SK-N-SH (cell line): ENCODE results near the gene MACROH2A2.

Source experiments
- EP300 ChIP-seq, 2 experiments: IDR thresholded peaks; 2 replicates each; pipeline versions ENCODE4 v1.4.0 to v1.6.1; 2012; ENCODE audit warnings: borderline replicate concordance in 1 of 2, low read depth in 1 of 2, low read length in 1 of 2
- EZH2phosphoT487 ChIP-seq: fragments of 200-600 bp; sonication (generic); IDR thresholded peaks from 2 replicates; pipeline ENCODE4 v1.6.1; 2017; ENCODE audit warnings: low read depth, mixed run types, mild to moderate bottlenecking, antibody characterized with exemption, moderate library complexity, borderline replicate concordance
- GABPA ChIP-seq: IDR thresholded peaks from 2 replicates; pipeline ENCODE4 v1.4.0; 2012; ENCODE audit warnings: low read depth, mild to moderate bottlenecking
- GATA2 ChIP-seq: sonication (generic); formaldehyde crosslinking; IDR thresholded peaks from 2 replicates; pipeline ENCODE4 v1.5.0; 2020; ENCODE audit warnings: mild to moderate bottlenecking, missing genetic modification reagents
- MXI1 ChIP-seq: IDR thresholded peaks from 2 replicates; pipeline ENCODE4 v1.6.1; 2012; ENCODE audit warnings: mild to moderate bottlenecking, low read depth, low read length, improper control_type of control experiment
- POLR2AphosphoS5 ChIP-seq: IDR thresholded peaks from 2 replicates; pipeline ENCODE4 v1.6.1; 2012; ENCODE audit warnings: low read depth, low read length
- RAD21 ChIP-seq: IDR thresholded peaks from 2 replicates; pipeline ENCODE4 v1.6.1; 2012; ENCODE audit warnings: mild to moderate bottlenecking, low read length
- RCOR1 ChIP-seq: fragments of 150-350 bp; IDR thresholded peaks from 2 replicates; pipeline ENCODE4 v1.6.1; 2017; ENCODE audit warnings: antibody characterized with exemption, low read length
- TF ChIP-seq, protein P1 (sequence below): fragments of 200-600 bp; sonication (generic); IDR thresholded peaks from 2 replicates; pipeline ENCODE4 v1.6.1; 2017; ENCODE audit warnings: antibody characterized with exemption, mild to moderate bottlenecking, moderate library complexity
- TF ChIP-seq, protein P2 (sequence below): IDR thresholded peaks from 2 replicates; pipeline ENCODE4 v1.4.0; 2012; ENCODE audit warnings: low read depth

DNA sequence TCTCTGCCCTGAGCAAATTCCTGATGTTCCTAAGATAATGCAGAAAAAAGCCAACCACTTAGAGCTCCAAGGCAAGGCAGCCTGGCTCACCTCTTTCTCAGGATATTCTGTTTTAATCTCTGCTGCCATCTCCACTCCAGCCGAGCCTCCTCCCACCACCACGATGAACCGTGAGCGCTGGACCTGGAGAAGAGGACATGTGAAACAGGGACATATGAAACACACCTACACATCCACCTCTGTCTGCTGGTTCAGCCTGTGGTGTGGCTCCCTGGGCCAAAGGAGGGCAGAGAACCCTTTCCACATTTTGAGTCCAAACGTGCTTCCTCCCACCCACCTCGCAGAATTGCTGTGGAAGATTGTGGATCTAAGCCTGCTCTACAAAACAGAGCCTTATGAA is 67.8 kb downstream of the MACROH2A2 start:
- TF ChIP-seq RAD21 (no peak), EP300 (IDR thresholded peaks at IDR 0.05; ENCODE audit: borderline replicate concordance in 1 of 2, low read depth in 1 of 2, low read length in 1 of 2) (no peak), GABPA (no peak), POLR2AphosphoS5 (no peak), GATA2 (CRISPR knock-in tag) (no peak), MXI1 (no peak), RCOR1 (no peak), EZH2phosphoT487 (no peak)
- TF ChIP-seq, protein P1, sequence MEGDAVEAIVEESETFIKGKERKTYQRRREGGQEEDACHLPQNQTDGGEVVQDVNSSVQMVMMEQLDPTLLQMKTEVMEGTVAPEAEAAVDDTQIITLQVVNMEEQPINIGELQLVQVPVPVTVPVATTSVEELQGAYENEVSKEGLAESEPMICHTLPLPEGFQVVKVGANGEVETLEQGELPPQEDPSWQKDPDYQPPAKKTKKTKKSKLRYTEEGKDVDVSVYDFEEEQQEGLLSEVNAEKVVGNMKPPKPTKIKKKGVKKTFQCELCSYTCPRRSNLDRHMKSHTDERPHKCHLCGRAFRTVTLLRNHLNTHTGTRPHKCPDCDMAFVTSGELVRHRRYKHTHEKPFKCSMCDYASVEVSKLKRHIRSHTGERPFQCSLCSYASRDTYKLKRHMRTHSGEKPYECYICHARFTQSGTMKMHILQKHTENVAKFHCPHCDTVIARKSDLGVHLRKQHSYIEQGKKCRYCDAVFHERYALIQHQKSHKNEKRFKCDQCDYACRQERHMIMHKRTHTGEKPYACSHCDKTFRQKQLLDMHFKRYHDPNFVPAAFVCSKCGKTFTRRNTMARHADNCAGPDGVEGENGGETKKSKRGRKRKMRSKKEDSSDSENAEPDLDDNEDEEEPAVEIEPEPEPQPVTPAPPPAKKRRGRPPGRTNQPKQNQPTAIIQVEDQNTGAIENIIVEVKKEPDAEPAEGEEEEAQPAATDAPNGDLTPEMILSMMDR = no peak
- TF ChIP-seq, protein P2, sequence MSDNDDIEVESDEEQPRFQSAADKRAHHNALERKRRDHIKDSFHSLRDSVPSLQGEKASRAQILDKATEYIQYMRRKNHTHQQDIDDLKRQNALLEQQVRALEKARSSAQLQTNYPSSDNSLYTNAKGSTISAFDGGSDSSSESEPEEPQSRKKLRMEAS = no peak
